GM21529 (cell line): ENCODE data around the gene METRNL.
"Not testable (repeated sequence)": the region's sequence is repeated elsewhere in the genome, so short reads cannot be mapped to it uniquely, and the experiment has no call there.

Source experiments
- ATAC-seq: cut with Tn5 transposase; IDR thresholded peaks from one replicate; pipeline ENCODE4 v1.9.1; 2021; ENCODE audit not compliant: unreplicated experiment

Gene METRNL, protein sequence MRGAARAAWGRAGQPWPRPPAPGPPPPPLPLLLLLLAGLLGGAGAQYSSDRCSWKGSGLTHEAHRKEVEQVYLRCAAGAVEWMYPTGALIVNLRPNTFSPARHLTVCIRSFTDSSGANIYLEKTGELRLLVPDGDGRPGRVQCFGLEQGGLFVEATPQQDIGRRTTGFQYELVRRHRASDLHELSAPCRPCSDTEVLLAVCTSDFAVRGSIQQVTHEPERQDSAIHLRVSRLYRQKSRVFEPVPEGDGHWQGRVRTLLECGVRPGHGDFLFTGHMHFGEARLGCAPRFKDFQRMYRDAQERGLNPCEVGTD

DNA sequence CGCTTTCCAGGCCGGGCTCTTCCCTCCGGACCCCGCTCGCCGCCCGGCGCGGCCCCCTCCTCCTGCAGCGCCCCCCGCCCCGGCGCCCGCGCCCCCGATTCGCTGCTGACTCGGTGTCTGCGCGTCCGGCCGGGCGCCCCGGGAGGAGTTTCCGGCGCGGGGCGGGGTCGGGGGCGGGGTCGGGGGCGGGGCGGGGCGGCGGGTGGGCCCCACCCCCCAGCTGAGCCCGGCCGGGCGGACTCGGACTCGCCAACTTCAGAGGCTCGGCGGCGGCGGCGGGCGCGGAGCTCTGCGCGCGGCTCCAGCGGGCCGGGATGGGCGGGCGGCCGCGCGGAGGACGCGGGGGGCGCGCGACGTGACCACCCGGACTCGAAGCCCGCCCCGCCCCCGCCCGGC lies at the start of gene METRNL:
Gene METRNL (plus strand): TSS at position 258 of the 396 bp plus-strand sequence. CDS start 207 bp downstream, outside the sequence.
- ATAC-seq, result no peak

- no peak for ATAC-seq
Observed at GRCh38 chr17:83030432-83030831, 49.0 kb upstream of the METRNL start.

DNA sequence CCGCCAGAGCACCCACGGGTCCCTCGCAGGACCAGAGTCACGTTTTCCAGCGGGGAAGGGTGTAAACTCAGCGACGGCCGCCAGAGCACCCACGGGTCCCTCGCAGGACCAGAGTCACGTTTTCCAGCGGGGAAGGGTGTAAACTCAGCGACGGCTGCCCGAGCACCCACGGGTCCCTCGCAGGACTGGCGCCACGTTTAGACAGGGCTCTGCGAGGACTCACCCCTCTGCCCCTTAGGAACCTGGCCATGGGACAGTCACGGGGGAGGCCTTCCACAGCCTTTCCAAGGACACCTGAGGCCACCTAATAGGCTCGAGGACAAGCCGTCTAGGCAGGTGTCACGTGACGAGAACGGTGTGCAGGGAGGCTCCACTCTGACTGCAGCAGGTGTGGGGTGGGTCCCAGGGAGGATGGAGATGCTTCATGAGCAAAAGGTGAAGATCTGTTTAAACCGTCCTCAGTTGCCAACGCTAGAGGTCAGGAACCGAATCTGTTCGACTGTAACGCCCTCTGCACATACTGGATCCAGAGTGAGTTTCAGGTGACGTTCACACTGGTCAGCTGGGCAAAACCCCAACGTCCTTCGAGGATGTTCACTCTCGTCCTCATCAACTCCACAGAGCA lies 48.0 kb upstream of the METRNL start:
- ATAC-seq, result no peak

DNA sequence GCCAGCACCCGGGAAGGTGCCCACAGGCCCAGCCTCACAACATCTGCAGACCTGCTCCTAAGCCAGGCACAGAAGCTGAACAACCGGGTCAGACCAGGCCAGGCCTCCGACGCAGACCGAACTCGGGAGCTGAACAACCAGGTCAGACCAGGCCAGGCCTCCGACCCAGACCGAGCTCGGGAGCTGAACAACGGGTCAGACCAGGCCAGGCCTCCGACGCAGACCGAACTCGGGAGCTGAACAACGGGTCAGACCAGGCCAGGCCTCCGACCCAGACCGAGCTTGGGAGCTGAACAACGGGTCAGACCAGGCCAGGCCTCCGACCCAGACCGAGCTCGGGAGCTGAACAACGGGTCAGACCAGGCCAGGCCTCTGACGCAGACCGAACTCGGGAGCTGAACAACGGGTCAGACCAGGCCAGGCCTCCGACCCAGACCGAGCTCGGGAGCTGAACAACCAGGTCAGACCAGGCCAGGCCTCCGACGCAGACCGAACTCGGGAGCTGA lies 47.4 kb upstream of the METRNL start:
- ATAC-seq, result not testable (repeated sequence)

DNA sequence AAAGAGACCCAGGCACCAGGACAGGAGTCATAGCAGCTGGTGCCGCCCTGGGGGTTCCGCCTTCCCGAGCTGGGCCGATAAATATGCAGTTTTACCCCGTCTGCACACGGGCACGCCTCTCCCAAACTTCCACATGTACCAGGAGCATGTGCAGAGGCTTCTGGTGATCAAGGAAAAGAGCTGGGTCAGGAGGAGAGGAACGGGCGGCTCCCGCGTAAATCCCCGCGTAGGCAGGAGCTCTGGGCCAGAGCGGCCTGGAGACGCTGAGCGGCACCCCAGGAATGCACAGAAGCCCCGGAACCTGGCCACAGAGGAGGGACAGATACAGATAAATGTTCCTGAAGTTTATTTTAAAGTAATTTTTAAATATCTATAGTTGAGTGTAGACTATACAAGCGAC lies 46.6 kb upstream of the METRNL start:
- no peak for ATAC-seq

- ATAC-seq, result no peak
Observed at GRCh38 chr17:83034525-83034924, 44.9 kb upstream of the METRNL start.

DNA sequence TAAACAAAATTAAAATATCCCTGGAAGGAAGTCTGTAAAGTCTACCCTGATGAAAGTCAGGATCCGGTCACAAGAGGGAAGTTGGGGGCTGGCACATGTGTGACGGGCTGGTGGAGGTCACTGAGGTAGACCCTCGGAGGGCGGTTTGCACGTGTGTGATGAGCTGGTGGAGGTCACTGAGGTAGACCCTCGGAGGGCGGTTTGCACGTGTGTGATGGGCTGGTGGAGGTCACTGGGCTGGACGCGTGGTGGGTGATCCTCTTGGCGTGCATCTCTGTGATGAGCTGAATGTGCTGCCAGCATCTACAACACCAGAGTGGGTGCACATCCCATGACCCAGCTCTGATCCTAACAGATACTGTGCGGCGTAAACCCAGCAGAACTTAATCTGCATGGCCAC lies 43.7 kb upstream of the METRNL start:
- no peak for ATAC-seq

GRCh38 chr17:83036193-83036592 lies 43.2 kb upstream of the METRNL start:
- no peak for ATAC-seq

DNA sequence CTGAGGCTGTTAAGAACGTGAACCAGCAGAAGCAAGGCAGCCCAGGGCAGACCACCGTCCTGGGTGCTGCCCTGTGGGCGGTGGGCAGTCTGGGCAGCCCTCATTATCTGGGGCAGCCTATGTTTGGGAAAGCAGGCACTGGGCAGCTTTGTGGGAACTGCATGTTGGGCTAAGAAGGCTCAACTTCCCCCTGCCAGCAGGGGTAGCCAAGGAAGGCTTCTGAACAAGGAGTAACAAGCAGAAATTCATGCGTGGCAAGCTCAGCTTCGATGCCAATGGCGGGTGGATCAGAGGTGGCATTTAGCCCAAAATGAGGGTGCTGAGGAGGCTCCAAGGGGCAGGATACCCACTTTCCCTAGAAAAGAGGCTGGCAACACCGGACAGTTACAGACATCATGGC lies 42.7 kb upstream of the METRNL start:
- ATAC-seq, result no peak

DNA sequence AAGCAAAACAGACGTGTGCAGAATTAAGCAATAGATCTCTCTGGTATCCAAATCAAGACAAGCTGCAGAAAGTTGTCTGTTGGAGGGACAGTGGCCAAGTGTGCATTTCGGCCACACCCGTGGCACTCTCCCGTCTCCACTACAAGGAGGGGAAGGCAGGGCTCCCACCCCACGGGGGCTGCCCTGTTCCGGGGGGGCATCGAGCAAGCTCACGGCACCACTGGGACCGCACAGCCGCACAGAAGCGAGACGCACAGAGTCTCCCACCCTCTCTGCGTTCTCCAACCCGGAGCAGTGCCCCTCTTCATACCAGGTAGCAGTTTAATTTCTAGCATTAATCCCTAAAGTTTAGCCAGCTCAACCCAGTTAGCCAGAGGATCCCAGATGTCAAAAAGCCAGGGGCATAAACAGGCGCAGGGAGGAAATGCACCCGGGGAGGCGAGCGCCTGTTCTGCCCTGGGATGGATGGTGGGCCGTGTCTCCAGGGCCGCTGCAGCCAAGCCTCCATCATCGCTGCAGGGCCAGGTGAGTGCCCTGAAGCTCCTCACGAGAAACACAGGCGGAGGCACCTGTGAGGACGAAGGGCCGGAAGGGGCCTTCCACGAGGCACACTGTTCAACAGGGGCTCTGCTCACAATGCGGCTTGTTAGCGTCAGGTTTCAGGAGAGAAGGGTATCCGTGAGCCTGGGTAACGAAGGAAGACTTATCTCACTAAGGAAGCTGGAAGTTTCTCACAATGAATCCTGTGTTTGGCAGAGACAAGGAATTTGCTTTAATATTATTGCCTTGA lies 42.1 kb upstream of the METRNL start:
- ATAC-seq, result no peak

DNA sequence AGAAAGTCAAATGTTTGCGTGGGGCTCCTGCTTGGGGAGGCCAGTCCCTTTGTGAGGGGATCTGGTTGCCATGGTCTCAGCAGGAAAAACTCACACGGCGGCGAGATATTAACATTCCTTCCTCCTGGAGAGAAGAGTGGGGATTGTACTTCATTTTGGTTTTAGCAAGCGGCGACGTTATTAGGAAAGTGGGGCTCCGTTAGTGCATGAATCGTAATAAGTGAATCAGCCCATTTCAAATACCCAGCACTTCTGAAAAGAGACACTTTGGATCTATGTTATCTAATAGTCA lies 41.6 kb upstream of the METRNL start:
- ATAC-seq, result no peak

DNA sequence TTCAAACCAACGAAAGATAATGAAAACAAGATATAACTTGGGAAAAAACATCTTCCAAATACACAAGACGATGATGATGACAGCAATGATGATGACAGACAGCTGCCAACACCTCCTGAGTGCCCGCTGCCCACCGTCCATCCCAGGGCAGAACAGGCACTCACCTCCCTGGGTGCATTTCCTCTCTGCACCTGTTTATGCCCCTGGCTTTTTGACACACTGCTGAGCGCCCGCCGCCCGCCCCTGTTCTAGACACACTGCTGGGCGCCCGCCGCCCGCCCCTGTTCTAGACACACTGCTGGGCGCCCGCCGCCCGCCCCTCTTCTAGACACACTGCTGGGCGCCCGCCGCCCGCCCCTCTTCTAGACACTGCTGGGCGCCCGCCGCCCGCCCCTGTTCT lies 40.4 kb upstream of the METRNL start:
- ATAC-seq, result not testable (repeated sequence)

DNA sequence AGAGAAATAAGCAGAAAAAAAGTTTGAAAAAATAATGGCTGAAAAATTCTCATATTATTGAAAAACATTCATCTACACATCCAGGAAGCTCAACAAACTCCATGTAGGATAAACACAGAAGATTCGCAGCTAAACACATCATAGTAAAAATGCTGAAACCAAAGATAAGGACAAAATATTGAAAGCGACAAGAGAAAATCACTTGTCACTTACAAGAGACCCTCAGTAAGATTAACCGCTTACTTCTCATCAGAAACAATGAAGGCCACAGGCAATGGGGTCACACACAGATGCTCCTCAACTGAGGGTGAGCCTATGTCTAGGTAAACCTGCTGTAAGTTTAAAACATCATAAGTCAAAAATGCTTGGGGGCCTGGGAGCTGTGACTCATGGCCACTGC lies 38.1 kb upstream of the METRNL start:
- no peak for ATAC-seq

- no peak for ATAC-seq
Observed at GRCh38 chr17:83042522-83043158, 36.8 kb upstream of the METRNL start.

- not testable (repeated sequence) for ATAC-seq
Observed at GRCh38 chr17:83044479-83044878, 34.9 kb upstream of the METRNL start.

DNA sequence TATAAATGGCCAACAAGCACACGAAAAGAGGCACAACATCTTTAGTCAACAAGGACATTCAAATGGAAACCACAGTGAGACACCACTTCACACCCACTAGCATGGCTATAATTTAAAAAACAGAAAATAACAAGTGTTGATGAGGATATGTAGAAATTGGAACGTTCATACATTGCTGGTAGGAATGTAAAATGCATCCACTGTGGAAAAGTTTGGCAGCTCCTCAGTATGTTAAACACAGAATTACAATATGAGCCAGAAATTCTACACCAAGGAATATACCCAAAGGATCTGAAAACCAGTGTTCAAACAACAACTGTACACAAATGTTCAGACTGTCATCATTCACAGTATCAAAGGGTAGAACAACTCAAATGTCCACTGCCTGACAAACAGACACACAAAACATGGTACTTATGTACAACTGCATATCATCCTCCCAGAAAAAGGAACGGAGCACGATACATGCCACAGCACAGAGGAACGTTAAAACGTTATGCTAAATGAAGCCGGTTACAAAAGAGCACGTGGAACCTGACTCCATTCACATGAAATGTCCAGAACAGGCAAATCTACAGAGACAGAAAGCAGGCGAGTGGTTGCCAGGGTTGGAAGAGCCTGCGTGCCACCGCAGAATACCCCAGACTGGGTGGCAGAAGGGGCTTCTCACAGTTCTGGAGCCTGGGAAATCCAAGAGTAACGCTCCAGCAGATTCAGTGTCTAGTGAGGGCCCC lies 32.8 kb upstream of the METRNL start:
- ATAC-seq, result no peak

- ATAC-seq, result no peak
Observed at GRCh38 chr17:83047182-83047478, 32.3 kb upstream of the METRNL start.

DNA sequence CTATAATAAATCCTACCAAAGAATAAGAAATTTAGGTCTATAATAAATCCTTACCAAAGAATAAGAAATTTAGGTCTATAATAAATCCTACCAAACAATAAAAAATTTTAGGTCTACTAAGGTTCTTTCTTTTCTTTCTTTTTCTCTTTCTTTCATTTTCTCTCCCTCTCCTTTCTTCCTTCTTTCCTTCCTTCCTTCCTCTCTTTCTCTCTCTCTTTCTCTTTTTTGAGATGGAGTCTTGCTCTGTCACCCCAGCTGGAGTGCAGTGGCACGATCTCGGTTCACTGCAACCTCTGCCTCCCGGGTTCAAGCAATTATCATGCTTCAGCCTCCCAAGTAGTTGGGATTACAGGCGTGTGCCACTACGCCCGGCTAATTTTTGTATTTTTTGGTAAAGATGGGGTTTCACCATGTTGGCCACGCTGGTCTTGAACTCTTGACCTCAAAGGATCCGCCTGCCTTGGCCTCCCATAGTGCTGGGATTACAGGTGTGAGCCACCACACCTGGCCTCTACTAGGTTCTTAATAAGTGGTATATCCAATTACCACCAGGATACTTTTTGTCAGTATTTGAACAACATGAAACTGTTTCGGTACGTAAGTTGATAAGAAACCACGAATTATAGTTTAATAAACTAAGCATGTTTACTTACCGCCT lies 31.5 kb upstream of the METRNL start:
- ATAC-seq, result not testable (repeated sequence)

GRCh38 chr17:83050651-83051395 lies 28.6 kb upstream of the METRNL start:
- ATAC-seq, result no peak
